Parathyroid adenoma (tissue), 2 donors: ENCODE data around the gene PAK4.

Experiments
- H2AFZ ChIP-seq: fragments of 300-600 bp; sonication (generic); one replicate; pipeline ENCODE4 v1.7.0; 2017; ENCODE audit warnings: antibody characterized with exemption, mild to moderate bottlenecking
- H3K27ac ChIP-seq: fragments of 300-600 bp; sonication (generic); one replicate; pipeline ENCODE4 v1.7.0; 2017
- H3K27me3 ChIP-seq: fragments of 300-600 bp; sonication (generic); one replicate; pipeline ENCODE4 v1.7.0; 2017; ENCODE audit warnings: low read length; ENCODE audit not compliant: control insufficient read depth, insufficient read depth
- H3K36me3 ChIP-seq: fragments of 300-600 bp; sonication (generic); one replicate; pipeline ENCODE4 v1.7.0; 2017; ENCODE audit warnings: low read length; ENCODE audit not compliant: control insufficient read depth, insufficient read depth
- H3K4me1 ChIP-seq: fragments of 300-600 bp; sonication (generic); one replicate; pipeline ENCODE4 v1.7.0; 2017; ENCODE audit warnings: control low read depth
- H3K4me2 ChIP-seq: fragments of 300-600 bp; sonication (generic); one replicate; pipeline ENCODE4 v1.7.0; 2017; ENCODE audit warnings: low read length
- H3K4me3 ChIP-seq: fragments of 300-600 bp; sonication (generic); one replicate; pipeline ENCODE4 v1.7.0; 2017; ENCODE audit warnings: low read depth, low read length
- H3K79me2 ChIP-seq: fragments of 300-600 bp; sonication (generic); one replicate; pipeline ENCODE4 v1.7.0; 2017; ENCODE audit warnings: control low read depth
- H3K9ac ChIP-seq: fragments of 300-600 bp; sonication (generic); one replicate; pipeline ENCODE4 v1.7.0; 2017; ENCODE audit warnings: mild to moderate bottlenecking
- H3K9me3 ChIP-seq: fragments of 300-600 bp; sonication (generic); one replicate; pipeline ENCODE4 v1.7.0; 2017; ENCODE audit warnings: low read length; ENCODE audit not compliant: control insufficient read depth
- TF ChIP-seq, protein P1 (sequence below): fragments of 300-600 bp; sonication (generic); IDR thresholded peaks from one replicate; pipeline ENCODE4 v1.7.0; 2017; ENCODE audit warnings: antibody characterized with exemption, mild to moderate bottlenecking
- donor health status: primary hyperparathyroidism.

Gene PAK4

DNA sequence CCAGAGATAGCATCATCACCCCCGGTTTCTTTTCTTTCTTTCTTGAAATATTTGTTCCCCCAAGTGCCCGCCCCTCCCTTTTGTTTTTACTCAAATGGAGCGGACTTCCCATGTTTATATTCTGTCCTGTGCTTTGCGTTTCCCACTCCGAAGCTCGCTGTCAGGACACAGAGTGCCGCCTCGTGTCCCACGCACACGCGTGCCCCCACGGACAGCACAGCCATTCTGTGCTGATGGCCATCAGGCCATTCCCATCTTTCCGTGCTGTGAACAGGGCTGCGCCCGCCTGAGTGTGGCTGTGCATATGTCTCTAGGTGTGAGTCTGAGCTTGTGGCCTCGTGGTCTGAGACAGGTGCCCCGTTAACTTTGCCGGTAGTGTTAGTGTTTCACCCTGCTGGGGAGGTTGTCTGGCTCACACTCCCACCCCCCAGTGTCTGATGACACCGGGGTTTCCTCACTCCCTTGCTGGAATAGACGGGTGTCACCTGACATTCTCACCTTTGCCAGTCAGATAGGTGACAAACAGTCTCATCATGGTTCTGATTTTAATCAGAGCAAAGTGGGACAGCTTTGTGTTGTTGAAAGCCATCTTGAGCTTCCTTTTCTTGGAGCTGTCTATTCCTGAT, 6.9 kb downstream of the PAK4 start:
- peak overlapping the region; percentile 55 for H3K4me2 ChIP-seq
- TF ChIP-seq, protein P1, sequence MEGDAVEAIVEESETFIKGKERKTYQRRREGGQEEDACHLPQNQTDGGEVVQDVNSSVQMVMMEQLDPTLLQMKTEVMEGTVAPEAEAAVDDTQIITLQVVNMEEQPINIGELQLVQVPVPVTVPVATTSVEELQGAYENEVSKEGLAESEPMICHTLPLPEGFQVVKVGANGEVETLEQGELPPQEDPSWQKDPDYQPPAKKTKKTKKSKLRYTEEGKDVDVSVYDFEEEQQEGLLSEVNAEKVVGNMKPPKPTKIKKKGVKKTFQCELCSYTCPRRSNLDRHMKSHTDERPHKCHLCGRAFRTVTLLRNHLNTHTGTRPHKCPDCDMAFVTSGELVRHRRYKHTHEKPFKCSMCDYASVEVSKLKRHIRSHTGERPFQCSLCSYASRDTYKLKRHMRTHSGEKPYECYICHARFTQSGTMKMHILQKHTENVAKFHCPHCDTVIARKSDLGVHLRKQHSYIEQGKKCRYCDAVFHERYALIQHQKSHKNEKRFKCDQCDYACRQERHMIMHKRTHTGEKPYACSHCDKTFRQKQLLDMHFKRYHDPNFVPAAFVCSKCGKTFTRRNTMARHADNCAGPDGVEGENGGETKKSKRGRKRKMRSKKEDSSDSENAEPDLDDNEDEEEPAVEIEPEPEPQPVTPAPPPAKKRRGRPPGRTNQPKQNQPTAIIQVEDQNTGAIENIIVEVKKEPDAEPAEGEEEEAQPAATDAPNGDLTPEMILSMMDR = no peak
- H3K4me1 ChIP-seq = peaks cover 52% of the 10 kb centered on the region
- no peaks in the 10 kb centered on the region for H3K9me3 ChIP-seq
- peaks cover 83% of the 10 kb centered on the region for H3K79me2 ChIP-seq
- no peak overlapping the region for H2AFZ ChIP-seq
- no peak overlapping the region for H3K9ac ChIP-seq
- no peaks in the 10 kb centered on the region for H3K36me3 ChIP-seq
- peak overlapping the region; percentile 57 for H3K27ac ChIP-seq
- H3K4me3 ChIP-seq = peak overlapping the region; percentile 33
- H3K27me3 ChIP-seq = no peaks in the 10 kb centered on the region

DNA sequence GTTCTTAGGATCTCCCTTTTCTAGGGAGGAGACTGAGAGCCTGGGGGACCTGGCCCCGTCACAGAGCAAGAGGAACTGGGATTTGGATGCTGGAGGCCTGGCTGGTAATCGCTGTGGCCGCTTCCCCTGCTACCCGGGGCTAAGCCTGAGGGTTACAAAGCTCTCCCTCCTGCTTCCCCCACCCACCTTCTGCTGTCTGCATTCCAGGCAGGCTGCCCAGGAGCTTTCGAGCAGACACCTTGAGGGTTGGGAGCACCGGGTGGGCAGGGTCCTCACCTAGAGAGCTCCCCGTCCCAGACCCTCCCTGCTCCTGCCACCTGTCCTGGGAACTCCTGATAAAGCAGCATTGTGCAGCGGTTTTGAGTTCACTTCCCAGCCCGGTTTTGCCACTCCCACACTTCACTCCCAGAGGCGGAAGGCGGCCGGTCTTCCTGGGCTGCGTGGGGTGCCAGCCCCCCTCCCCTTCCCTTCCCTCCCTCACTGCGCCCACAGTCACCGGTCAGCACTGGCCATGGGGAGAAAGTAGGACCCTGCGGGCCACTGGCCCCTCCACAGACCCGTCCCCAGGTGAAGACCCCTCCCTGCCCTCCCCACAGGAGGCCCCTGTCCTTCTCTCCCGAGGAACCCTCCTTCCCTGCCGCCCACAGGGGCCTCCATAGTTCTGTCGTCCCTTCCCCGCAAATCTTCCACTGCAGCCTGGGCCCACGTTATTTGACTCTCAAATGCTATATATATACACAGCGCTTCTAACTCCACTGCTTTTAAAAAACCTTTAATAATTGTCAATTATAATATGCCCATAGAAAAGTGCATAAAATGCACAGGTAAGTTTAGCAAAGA, 8.1 kb downstream of the PAK4 start:
- Histone ChIP-seq H3K4me1 (peaks cover 43% of the 10 kb centered on the region), H3K27me3 (no peaks in the 10 kb centered on the region), H3K9me3 (no peaks in the 10 kb centered on the region), H2AFZ (no peak overlapping the region), H3K36me3 (no peaks in the 10 kb centered on the region), H3K79me2 (peaks cover 93% of the 10 kb centered on the region), H3K4me3 (no peak overlapping the region), H3K27ac (peak overlapping the region; percentile 57), H3K9ac (no peak overlapping the region), H3K4me2 (peak overlapping the region; percentile 52)
- TF ChIP-seq, protein P1 = no peak

DNA sequence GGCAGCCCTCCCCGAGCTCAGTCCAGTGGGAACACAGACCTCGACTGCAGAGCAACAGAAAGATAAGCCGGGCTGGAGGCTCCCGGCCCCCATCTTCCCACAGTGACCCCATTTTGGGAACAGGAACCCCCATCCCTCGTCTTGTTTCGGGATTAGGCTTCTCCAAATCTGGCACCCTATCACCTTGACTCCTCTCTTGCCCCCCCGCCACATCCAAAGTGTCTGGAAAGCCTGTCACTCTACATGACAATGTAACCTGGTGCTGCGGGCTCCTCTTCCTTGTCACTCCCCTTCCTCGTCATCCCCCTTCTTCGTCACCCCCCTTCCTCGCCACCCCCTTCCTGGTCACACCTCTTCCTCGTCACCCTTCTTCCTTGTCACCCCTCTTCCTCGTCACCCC, 10.1 kb downstream of the PAK4 start:
- H3K4me3 ChIP-seq = no peak overlapping the region

DNA sequence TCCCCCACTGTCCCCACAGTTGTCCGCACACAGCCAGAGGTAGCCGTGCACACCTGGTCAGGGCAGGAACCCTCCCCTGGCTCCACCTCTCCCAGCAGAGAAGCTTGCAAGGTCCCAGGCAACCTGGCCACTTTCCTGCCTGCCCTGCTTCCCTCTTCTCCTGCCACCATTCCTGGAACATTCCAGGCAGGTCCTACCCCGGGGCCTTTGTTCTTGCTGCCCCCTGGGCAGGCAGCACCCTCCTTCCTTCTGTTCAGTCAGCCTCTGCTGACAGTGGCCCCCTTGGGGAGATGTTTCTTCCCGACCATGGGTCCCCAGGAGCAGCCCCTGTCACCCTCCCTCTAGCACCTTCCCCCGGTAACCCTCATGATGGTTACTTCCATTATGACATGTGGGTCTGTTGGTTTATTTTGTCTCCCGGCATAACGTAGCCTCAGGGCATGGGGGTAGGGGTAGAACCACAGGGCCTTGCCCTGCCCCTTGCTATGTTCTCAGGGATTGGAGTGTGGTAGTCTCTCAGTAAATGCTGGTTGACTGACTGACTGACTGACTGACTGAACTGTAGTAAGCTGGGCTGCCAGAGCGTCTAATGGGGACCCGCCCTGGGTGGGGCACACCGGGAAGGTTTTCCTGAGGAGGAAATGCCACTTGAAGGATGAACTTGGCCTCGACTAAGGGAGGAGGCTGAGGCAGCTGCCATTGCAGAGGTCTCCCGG, 10.8 kb downstream of the PAK4 start:
- H3K36me3 ChIP-seq = no peaks in the 10 kb centered on the region
- no peak overlapping the region for H3K4me2 ChIP-seq
- H3K4me1 ChIP-seq = peaks cover 46% of the 10 kb centered on the region
- no peaks in the 10 kb centered on the region for H3K27me3 ChIP-seq
- no peak overlapping the region for H3K9ac ChIP-seq
- H3K27ac ChIP-seq = peak overlapping the region; percentile 45
- peaks cover 93% of the 10 kb centered on the region for H3K79me2 ChIP-seq
- TF ChIP-seq, protein P1 = no peak
- H2AFZ ChIP-seq = no peak overlapping the region
- H3K9me3 ChIP-seq = no peaks in the 10 kb centered on the region
- H3K4me3 ChIP-seq = no peak overlapping the region

More for the DNA sequence above, 10.1 kb downstream of the PAK4 start:
- Histone ChIP-seq H3K4me1 (peaks cover 52% of the 10 kb centered on the region), H3K27me3 (no peaks in the 10 kb centered on the region), H3K4me2 (no peak overlapping the region), H3K27ac (no peak overlapping the region), H3K36me3 (no peaks in the 10 kb centered on the region), H3K79me2 (peaks cover 94% of the 10 kb centered on the region), H3K9me3 (no peaks in the 10 kb centered on the region), H3K9ac (no peak overlapping the region), H2AFZ (no peak overlapping the region)
- TF ChIP-seq, protein P1 = no peak
